Stomach (tissue), 4 donors: ENCODE results near the gene NAALADL2.

Experiments
- CTCF ChIP-seq, 7 experiments: fragments of 450-650 bp in 4 of 7; fragments of 200-600 bp in 3 of 7; sonication (generic) in 3 of 7; IDR thresholded peaks; one replicate each; pipeline ENCODE4 v1.5.1; 2016 to 2019; ENCODE audit warnings: antibody characterized with exemption in 7 of 7, control low read depth in 2 of 7, mild to moderate bottlenecking in 1 of 7
- POLR2A ChIP-seq, 4 donors: fragments of 450-650 bp; IDR thresholded peaks; one replicate each; pipeline ENCODE4 v1.6.1; 2016; ENCODE audit warnings: antibody characterized with exemption in 4 of 4, control low read depth in 2 of 4, mild to moderate bottlenecking in 1 of 4, moderate library complexity in 1 of 4

GRCh38 chr3:175059788-175060187 is 200.7 kb downstream of the NAALADL2 start:
- TF ChIP-seq POLR2A (IDR thresholded peaks at IDR 0.05) (no peak), CTCF (IDR thresholded peaks at IDR 0.05) (no peak)
